GM19397 (cell line): ENCODE data around the gene SGTA.

Source experiments
- ATAC-seq: cut with Tn5 transposase; IDR thresholded peaks from one replicate; pipeline ENCODE4 v1.9.1; 2021; ENCODE audit warnings: mild to moderate bottlenecking, moderate library complexity; ENCODE audit not compliant: unreplicated experiment

SGTA gene

GRCh38 chr19:2756921-2757881 is 25.9 kb downstream of the SGTA start:
- no peak for ATAC-seq

DNA sequence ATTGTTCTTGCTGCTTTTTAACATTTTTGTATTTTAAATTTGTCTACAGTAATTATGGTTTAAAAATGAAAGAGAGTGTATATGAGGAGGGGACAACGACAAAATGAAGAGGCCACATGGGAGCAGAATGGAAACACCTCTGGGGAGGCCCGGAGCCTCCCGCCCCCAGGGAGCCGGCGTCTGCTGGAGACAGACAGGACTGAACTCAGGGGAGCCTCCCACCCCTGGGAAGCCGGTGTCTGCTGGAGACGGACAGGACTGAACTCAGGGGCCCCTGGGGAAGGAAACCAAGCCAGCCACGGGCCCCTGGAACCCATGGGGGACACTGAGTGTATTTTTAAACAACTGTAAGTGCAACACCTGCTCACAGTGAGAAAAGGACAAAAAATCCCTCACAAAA is 26.6 kb downstream of the SGTA start:
- ATAC-seq: no peak

DNA sequence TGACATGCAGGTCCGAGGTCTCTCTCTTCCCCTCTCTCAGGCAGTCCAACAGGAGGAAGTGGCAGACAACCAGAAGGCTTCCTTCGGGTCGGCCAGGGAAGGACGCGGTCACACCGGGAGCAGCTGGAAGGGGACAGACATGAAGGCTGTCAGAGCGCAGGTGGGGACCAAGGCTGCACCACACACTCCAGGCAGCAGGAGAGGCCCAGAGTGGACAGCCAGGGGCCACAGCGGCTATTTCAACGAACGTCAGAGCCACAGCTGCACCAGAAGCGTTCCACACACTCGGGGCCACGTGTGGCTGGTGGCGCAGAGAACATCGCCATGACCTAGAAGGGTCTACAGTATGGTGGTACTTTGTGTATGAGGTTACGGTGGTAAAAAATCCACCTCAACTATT is 27.3 kb downstream of the SGTA start:
- ATAC-seq: no peak

GRCh38 chr19:2755448-2755705 is 27.7 kb downstream of the SGTA start:
- no peak for ATAC-seq

DNA sequence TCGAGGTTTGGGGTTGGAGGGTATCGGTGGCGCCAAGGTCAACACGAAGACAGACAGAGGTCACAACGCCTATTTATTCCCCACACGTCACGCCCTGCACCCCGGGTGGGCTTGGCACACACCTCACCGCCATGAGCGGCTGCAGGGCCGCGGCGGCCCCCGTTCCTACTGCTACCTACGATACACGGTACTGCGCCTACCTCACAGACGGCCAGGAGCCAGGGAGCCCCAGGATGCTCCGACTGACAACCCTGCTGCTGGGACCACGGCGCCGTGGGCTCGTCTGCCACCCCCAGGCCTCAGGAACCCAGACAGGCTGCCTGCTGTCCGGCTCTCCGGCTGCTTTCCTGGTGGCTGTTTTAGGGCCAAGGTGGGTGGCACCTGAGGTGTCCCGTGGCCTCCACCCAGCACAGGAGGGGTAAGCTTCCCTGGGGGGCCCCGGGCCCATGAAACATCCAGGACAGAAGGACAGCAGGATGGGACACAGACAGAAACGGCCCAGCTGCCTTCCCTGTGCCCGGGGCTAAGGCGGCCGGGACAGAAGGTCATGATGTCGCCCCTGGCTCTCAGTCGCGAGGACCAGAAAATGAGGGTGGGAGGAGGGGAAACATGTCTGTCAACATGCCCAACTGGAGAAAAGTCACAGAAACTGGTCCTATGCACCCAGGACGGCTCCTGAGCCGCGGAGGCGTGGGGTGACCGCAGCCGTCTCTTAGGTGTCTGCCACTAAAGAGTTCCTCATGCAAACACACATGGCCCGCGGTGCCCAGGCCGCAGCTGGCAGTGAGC is 28.2 kb downstream of the SGTA start:
- ATAC-seq: no peak

GRCh38 chr19:2751438-2751830 is 31.6 kb downstream of the SGTA start:
- no peak for ATAC-seq

DNA sequence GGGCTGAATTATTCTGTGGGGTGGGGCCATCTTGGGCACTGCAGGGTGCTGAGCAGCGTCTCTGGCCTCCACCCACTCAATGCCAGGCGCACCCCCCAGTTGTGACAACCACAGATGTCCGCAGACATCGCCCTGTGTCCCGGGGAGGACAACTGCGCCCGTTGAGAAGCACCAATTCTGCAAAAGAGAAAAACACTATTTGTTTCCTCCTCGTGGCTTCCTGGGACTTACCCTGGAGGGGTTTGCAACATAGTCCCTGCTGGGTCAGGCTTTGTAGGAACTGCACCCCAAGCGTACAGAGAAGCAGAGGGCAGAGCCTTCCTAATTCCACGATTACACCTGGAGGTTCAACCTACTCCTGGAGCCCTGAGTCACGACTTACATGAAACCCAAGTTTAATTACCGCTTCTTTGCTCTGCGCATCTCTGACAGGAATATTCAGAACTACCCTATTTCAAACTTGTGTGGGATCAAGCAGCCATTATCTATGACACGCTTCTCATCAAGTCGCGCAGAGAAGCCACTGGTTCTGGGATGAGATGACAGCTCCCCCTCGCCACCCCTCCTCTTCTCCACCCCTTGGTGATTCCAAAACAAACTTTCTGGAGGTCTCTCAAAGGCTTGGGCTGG is 32.1 kb downstream of the SGTA start:
- ATAC-seq: no peak

- ATAC-seq: no peak
These were observed 35.7 kb downstream of the SGTA start for GRCh38 chr19:2747349-2747748.

- no peak for ATAC-seq
These were observed 39.0 kb downstream of the SGTA start for GRCh38 chr19:2744113-2744512.

DNA sequence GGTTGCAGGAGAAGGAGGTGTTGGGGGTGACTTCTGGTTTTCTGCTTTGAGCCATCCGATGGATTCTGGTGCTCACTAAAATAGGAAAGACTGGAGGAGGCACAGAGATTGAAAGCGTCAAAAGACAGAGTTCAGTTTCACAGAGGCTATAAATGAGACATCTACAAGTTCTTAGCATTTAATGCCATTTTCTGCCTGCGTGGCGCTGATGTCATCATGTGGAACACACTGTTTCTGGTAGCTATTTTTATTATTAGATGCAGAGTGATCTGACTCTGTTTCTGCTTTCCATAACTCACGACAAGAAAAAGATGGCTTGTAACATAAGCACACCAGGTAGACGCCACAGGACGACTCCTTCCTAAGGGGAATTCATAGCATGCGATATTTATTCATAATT is 40.0 kb downstream of the SGTA start:
- ATAC-seq: no peak

DNA sequence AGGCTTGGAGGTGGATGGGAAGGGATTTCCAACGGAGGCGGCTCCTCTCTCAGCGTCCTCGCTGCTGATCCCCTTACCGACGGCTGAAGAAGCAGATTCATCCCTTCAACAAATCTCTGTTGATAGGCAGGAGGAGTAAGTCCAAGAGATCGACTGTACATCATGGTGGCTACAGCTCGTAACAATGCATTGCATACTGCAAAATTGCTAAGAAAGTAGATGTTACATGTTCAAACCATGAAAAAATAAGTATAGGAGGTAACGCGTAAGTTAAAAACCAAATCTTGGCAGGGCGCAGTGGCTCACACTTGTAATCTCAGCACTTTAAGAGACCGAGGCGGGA is 42.8 kb downstream of the SGTA start:
- no peak for ATAC-seq

DNA sequence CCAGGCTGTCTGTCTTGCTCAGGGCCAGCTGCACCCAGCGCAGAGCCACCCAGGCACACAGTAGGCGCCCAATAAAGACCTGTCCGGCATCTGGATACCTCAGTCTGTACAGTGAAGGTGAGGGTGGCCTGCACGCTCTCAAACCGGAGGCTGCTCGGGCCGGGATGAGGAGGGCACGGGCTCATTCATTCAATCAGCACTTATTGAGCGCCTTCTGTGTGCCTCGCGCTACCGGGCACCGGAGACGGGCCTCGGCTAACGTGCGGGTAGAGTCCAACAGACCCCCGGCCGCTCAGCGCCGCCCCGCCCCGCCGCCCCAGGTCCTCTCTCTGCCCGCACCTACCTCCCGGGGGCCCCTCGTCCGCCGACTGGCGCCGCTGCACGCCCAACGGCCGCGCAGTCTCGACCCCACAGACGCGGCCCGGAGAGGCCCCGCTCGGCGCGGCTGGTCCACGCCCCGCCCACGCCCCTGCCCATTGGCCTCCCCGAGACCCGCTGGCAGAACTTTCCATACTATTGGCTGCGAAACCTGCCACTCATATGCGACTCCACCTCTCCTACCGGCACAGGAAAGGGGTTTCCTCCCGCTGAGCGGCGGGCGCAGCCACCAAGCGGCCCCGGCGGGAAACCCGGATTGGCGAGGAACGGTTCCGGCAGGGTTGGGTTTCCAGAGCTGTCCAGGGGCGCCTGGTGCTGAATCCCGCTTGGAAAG is 43.3 kb downstream of the SGTA start, which contains the start of gene SLC39A3:
Gene SLC39A3 (minus strand): TSS at position 416 of the 712 bp plus-strand sequence. CDS start 2,760 bp downstream, outside the sequence.
- peak; percentile 95 for ATAC-seq

DNA sequence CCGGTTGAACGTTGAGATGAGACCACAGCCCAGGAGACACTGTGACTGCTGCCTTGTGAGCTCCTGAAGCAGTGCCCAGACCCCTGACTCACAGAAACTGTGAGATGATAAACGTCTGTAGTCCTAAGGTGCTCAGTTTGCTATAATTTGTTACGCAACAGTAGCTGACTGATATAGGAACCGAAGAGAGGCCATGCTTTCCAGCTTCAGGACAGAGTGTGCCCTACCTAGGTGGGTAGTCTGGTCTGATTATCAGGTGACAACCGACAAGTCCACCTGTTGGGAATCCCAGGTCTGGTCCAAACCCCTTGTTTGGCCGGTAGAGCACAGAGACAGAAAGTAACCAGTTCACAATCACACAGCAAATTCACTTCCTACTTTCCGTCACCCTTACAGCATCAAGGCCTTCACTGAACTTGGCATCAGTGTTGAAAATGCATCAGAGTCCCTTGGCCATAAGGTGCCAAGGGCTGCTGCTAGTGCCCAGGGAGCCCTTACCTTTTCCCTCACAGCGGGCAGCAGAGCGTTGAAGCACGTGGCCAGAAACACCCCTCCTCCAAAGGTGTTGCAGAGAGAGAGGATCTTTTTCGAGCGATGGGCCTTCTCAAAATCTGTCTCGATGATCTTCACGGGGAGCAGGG is 46.4 kb downstream of the SGTA start:
- no peak for ATAC-seq

GRCh38 chr19:2735374-2735773 is 47.7 kb downstream of the SGTA start:
- no peak for ATAC-seq

DNA sequence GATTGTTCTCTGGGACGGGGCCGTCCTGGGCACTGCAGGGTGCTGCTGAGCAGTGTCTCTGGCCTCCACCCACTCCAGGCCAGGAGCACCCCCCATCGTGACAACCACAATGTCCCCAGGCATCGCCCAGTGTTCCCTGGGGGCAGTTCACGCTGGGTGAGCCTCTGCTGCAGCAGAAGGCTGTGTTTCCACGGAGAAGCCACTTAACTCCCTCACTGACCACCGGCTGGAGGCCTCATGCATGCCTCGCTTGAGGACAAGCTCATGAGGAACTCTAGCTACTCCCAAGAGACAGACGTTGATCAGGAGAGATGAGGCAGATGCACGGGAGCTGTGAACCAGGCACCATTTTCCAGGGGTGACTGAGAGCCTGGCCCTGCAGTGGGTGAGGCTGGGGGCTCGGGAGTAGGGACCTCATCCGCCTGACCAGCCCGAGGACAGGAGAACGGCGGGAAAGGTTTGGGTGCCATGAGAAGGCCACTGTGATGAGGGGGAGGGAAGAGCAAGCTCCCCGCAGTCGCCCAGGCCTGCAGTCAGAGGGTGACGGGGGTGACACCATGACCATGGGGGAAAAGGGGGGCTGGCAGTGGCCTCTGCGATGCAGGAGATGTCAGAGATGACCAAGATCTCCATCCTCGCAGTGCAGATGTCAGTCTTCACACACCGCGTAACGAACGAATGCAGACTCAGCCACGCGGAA is 48.3 kb downstream of the SGTA start:
- no peak for ATAC-seq

DNA sequence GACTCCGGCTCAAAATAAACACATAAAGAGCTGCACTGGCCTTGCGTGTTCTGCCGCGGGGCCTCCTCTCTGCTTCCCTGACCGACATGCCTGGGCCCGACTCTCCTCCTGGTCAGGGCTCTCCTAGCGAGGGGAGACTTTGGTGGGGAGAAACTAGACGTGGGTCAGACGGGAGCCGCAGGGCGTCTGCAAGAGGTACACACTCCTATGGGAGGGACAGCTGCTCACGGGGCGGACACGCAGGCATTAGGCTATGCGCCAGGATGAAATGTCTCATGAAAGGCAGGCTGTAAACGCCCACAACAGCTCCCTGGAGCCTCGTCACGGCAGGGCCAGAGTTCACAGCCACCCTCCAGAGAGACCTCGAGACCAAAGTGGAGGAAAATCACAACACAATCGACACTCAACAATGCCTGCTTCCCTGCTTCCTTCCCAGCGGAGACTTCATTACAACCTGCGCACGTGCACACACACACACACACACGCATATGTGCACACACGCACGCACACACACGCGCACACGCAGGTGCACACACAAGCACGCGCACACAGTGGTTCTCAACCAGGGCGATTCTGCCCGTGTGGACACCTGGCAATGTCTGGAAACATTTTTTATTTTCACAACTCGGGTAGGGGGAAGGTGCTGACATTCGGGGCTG is 49.0 kb downstream of the SGTA start:
- no peak for ATAC-seq

DNA sequence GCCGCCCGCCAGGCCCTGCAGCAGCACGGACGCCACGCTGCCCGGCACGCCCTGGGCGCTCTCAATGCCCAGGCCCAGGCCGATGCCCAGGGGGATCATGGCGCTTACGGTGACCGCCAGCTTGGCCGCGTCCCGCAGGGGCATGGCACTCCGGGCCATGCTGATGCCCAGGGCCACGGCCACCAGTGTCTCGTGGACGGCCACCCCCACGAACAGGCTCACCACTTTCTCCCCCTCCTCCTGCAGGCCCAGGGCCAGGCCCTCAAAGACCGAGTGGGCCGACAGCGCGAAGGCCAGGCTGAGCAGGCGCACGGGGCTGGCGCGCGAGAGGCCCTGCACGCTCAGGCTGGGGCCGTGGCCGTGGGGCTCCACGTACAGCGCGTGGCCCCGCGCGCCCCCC is 50.2 kb downstream of the SGTA start:
- ATAC-seq: no peak

- ATAC-seq: no peak
These were observed 50.8 kb downstream of the SGTA start for GRCh38 chr19:2732157-2732725.
